Activated T-cell treated with anti-CD3 and anti-CD28 coated beads, Interleukin-2, amount 50 U/mL, for 4 hours (primary cell): ENCODE results near the gene BSG. TPM values are rescaled to one million over a fixed set of nuclear protein-coding genes. Genes with fewer than 3 reads are reported as not detected.
A peak's percentile ranks its signal among the peaks of the same experiment; 100 is the strongest.

Experiments used
- ATAC-seq, 2 donors: fragments of 200-7000 bp; cut with Tn5 transposase; one replicate each; pipeline ENCODE4 v1.10.0; 2021
- DNase-seq: peaks from one replicate; pipeline ENCODE4 v3.0.0-alpha.2; 2020
- H3K27me3 Mint-ChIP-seq: one replicate; pipeline ENCODE4 v1.8.0; 2021; ENCODE audit warnings: low read depth, mixed read lengths
- H3K36me3 Mint-ChIP-seq: one replicate; pipeline ENCODE4 v1.8.0; 2022; ENCODE audit warnings: mixed read lengths; ENCODE audit not compliant: insufficient read depth
- H3K4me1 Mint-ChIP-seq: one replicate; pipeline ENCODE4 v1.8.0; 2021; ENCODE audit warnings: low read depth, mixed read lengths
- H3K4me3 Mint-ChIP-seq: one replicate; pipeline ENCODE4 v1.8.0; 2021; ENCODE audit warnings: mild to moderate bottlenecking, moderate library complexity, mixed read lengths
- H3K9me3 Mint-ChIP-seq: one replicate; pipeline ENCODE4 v1.8.0; 2021; ENCODE audit warnings: mixed read lengths
- total RNA-seq, 3 donors: library from RNA; stranded (reverse); gene quantifications; one replicate each; pipeline ENCODE4 v1.2.1, GENCODE V29; 2021

Gene BSG
- total RNA-seq, 3 donors from 2014 or later, result 241 to 277 (median 250) TPM

- DNase-seq (no peak), ATAC-seq (no peak)
- Mint-ChIP-seq H3K9me3 (no peaks in the 10 kb centered on the region), H3K4me3 (no peak overlapping the region), H3K36me3 (peaks cover 18% of the 10 kb centered on the region), H3K27me3 (no peaks in the 10 kb centered on the region), H3K4me1 (peaks cover 30% of the 10 kb centered on the region)
Measured at GRCh38 chr19:629961-630714, 57.7 kb downstream of the BSG start.

DNA sequence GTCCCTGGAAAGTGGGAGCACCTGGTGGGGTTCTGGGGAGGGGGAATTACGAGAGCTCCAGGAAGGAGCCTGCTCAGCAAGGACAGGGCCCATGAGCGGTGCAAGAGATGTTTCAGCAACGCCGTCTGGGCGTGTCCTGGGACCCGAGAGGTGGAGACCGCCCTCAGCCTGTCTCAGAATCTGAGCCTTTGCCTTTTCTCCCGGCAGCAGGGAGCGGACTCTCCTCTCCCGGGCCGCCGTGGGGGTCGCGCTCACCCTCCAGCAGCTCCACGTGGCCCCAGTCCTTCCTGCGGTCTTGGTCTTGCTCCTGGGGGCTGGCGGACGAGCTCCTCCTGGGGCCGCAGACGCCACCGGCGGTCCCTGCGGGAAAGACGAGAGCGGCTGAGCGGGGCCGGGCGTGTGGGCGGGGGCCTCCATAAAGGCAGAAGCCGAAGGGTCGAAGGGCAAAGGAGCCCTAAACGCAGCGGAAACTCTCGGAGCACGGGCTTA, 60.2 kb downstream of the BSG start:
- Mint-ChIP-seq H3K4me1 (peaks cover 30% of the 10 kb centered on the region), H3K9me3 (no peaks in the 10 kb centered on the region), H3K4me3 (peak overlapping the region; percentile 96), H3K27me3 (no peaks in the 10 kb centered on the region), H3K36me3 (peaks cover 12% of the 10 kb centered on the region)
- ATAC-seq (peak; percentile 32 to 45), DNase-seq (no peak)

Other genes with a start within 250 kb of the BSG start
- 10 to 100 TPM; 25.7 to 30.2 (median 28.7) TPM for gene MIER2, start 227.8 kb upstream of the BSG start, total RNA-seq
- under 1 TPM in 2 of 3 donors, not detected in 1; 0.11 to 0.14 TPM for gene C2CD4C, start 163.4 kb upstream of the BSG start, total RNA-seq
- gene SHC2, start 111.6 kb upstream of the BSG start, total RNA-seq, result under 1 TPM; 0.16 to 0.33 (median 0.26) TPM
- gene MADCAM1, start 76.1 kb upstream of the BSG start, total RNA-seq, result under 1 TPM; 0.18 to 0.26 (median 0.19) TPM
- 10 to 100 TPM; 21.9 to 22.8 (median 22.6) TPM for gene TPGS1, start 65.1 kb upstream of the BSG start, total RNA-seq
- 10 to 100 TPM; 42.1 to 48.7 (median 45.7) TPM for gene CDC34, start 40.8 kb upstream of the BSG start, total RNA-seq
- 10 to 100 TPM; 53.2 to 71.8 (median 65.8) TPM for gene GZMM, start 28.5 kb upstream of the BSG start, total RNA-seq
- gene HCN2, start 17.3 kb downstream of the BSG start, total RNA-seq, result under 1 TPM; 0.20 to 0.24 (median 0.22) TPM
- 100 to 1,000 TPM; 110 to 123 (median 119) TPM for gene POLRMT, start 60.9 kb downstream of the BSG start, total RNA-seq
- gene FGF22, start 67.3 kb downstream of the BSG start, total RNA-seq, result not detected
- 100 to 1,000 TPM; 144 to 162 (median 147) TPM for gene RNF126, start 90.6 kb downstream of the BSG start, total RNA-seq
- gene FSTL3, start 103.8 kb downstream of the BSG start, total RNA-seq, result 1 to 10 TPM; 8.0 to 9.9 (median 8.3) TPM
- under 1 TPM in 2 of 3 donors, not detected in 1; 0.87 to 0.94 TPM for gene PRSS57, start 122.9 kb downstream of the BSG start, total RNA-seq
- gene PALM, start 136.3 kb downstream of the BSG start, total RNA-seq, result under 1 TPM; 0.26 to 0.61 (median 0.27) TPM
- under 1 TPM in 1 of 3 donors, not detected in 2; 0.08 TPM for gene MISP, start 178.5 kb downstream of the BSG start, total RNA-seq
- gene PTBP1, start 224.9 kb downstream of the BSG start, total RNA-seq, result 1,000 to 10,000 TPM; 1,071 to 1,170 (median 1,104) TPM
- gene PLPPR3, start 249.4 kb downstream of the BSG start, total RNA-seq, result under 1 TPM in 1 of 3 donors, not detected in 2; 0.24 TPM